GM23338 (cell line): ENCODE results near the gene ESR2.

Source experiments
- EZH2phosphoT487 ChIP-seq: fragments of 200-600 bp; sonication (generic); IDR thresholded peaks from one replicate; pipeline ENCODE4 v1.8.1; 2018; ENCODE audit warnings: antibody characterized with exemption; ENCODE audit not compliant: unreplicated experiment
- STAT1 ChIP-seq: IDR thresholded peaks from one replicate; pipeline ENCODE4 v1.6.1; 2016; ENCODE audit warnings: antibody characterized with exemption; ENCODE audit not compliant: unreplicated experiment
- TF ChIP-seq, protein P1 (sequence below), 2 experiments: fragments of 200-600 bp in 1 of 2; sonication (generic) in 1 of 2; conservative IDR thresholded peaks; 2 replicates each; pipeline versions ENCODE4 v1.5.1 to v1.6.1; 2016 to 2017; ENCODE audit warnings: antibody characterized with exemption in 2 of 2, low read depth in 2 of 2, mild to moderate bottlenecking in 2 of 2, moderate library complexity in 1 of 2
- TF ChIP-seq, protein P2 (sequence below): IDR thresholded peaks from one replicate; pipeline ENCODE4 v1.6.1; 2018; ENCODE audit warnings: antibody characterized with exemption; ENCODE audit not compliant: unreplicated experiment

DNA sequence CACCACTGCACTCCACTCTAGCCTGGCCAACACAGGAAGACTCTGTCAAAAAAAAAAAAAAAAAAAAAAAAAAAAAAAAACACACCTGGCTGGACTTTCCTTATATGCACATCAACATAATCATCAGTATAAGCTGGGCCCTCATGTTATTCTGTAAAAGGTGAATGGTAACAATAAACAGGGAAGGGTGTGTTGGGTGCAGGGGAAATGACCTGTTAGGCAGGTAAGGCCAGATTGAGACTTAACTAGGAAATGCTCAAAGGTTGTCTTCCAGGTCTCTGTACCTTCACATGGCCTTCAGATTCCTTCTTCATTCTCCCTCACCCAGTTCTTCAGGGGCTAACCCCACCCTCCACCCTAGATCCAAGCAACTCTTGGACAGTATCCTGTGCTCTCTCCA, 47.5 kb downstream of the ESR2 start:
- TF ChIP-seq, protein P1, sequence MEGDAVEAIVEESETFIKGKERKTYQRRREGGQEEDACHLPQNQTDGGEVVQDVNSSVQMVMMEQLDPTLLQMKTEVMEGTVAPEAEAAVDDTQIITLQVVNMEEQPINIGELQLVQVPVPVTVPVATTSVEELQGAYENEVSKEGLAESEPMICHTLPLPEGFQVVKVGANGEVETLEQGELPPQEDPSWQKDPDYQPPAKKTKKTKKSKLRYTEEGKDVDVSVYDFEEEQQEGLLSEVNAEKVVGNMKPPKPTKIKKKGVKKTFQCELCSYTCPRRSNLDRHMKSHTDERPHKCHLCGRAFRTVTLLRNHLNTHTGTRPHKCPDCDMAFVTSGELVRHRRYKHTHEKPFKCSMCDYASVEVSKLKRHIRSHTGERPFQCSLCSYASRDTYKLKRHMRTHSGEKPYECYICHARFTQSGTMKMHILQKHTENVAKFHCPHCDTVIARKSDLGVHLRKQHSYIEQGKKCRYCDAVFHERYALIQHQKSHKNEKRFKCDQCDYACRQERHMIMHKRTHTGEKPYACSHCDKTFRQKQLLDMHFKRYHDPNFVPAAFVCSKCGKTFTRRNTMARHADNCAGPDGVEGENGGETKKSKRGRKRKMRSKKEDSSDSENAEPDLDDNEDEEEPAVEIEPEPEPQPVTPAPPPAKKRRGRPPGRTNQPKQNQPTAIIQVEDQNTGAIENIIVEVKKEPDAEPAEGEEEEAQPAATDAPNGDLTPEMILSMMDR (conservative IDR thresholded peaks at IDR 0.05; ENCODE audit: low read depth in 2 of 2) = no peak
- TF ChIP-seq STAT1 (no peak), EZH2phosphoT487 (no peak)
- TF ChIP-seq, protein P2, sequence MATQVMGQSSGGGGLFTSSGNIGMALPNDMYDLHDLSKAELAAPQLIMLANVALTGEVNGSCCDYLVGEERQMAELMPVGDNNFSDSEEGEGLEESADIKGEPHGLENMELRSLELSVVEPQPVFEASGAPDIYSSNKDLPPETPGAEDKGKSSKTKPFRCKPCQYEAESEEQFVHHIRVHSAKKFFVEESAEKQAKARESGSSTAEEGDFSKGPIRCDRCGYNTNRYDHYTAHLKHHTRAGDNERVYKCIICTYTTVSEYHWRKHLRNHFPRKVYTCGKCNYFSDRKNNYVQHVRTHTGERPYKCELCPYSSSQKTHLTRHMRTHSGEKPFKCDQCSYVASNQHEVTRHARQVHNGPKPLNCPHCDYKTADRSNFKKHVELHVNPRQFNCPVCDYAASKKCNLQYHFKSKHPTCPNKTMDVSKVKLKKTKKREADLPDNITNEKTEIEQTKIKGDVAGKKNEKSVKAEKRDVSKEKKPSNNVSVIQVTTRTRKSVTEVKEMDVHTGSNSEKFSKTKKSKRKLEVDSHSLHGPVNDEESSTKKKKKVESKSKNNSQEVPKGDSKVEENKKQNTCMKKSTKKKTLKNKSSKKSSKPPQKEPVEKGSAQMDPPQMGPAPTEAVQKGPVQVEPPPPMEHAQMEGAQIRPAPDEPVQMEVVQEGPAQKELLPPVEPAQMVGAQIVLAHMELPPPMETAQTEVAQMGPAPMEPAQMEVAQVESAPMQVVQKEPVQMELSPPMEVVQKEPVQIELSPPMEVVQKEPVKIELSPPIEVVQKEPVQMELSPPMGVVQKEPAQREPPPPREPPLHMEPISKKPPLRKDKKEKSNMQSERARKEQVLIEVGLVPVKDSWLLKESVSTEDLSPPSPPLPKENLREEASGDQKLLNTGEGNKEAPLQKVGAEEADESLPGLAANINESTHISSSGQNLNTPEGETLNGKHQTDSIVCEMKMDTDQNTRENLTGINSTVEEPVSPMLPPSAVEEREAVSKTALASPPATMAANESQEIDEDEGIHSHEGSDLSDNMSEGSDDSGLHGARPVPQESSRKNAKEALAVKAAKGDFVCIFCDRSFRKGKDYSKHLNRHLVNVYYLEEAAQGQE = no peak
